ENCODE measurements around the gene SNX24. TPM values are rescaled to one million over a fixed set of nuclear protein-coding genes. Genes with fewer than 3 reads are reported as not detected.

SNX24 gene
- total RNA-seq, 1 donor from 2014 or later: 8.5 TPM

- ChIA-PET CTCF (no interaction called here), POLR2A (no interaction called here)
- peaks cover 13% of the 10 kb centered on the region for H3K4me1 Mint-ChIP-seq
- intact Hi-C loops (cut with micrococcal nuclease): no loop called here
- H3K27me3 Mint-ChIP-seq: peaks cover 58% of the 10 kb centered on the region
- no peak for TF ChIP-seq CTCF (IDR thresholded peaks at IDR 0.05)
- H3K36me3 Mint-ChIP-seq (ENCODE audit: low read depth): no peaks in the 10 kb centered on the region
- no peaks in the 10 kb centered on the region for H3K9me3 Mint-ChIP-seq
- ATAC-seq (ENCODE audit: low read depth) (no peak), DNase-seq (peak; percentile 18)
- H3K27ac Mint-ChIP-seq: no peak overlapping the region
- H3K4me3 Mint-ChIP-seq: peak overlapping the region; percentile 83
Observed at GRCh38 chr5:123035918-123036390, 190.5 kb downstream of the SNX24 start.

DNA sequence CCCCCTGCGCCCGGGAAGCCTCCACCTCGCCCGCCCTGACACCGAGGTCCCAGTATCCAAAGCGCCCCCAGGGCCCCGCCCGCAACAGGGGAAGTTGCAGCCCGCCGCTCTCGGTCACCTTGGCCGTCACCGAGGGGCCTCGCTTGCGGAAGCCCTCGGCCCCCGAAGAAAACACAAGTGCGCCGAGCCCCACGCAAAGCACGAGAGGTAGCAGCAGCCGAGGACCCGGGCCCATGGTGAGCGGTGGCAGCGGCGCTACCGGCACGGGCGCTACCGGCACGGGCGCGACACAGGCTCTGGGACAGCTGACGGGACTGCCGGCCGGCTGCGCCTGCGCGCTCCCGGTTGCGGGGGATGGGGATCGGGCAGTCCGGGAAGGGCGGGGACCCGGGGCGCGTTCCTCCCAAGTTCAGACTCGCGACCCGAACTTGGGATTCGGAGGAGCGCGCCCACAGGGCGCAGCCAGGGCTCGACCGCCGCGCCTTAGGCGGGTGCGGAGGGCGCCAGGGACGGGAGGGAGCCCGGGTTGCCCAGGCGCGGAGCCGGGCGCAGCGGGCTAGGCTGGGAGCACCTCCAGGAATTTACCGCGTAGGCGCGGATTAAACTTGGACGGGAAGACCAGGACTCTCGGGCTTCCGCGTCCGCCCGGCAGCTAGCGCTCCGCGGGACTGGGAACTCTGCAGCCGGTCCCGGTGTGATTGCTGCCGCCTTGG lies 191.1 kb downstream of the SNX24 start, which contains the start of gene PPIC:
Gene PPIC, minus strand, starts transcription at position 335 of the 713 bp plus-strand sequence. Its CDS starts 100 bp downstream, at position 235.
- H3K36me3 Mint-ChIP-seq (ENCODE audit: low read depth): no peaks in the 10 kb centered on the region
- H3K4me1 Mint-ChIP-seq: peaks cover 13% of the 10 kb centered on the region
- peak within 1 kb of the TSS; percentile 83 for H3K4me3 Mint-ChIP-seq
- intact Hi-C loops (cut with micrococcal nuclease): no loop called here
- no peak within 1 kb of the TSS for H3K27ac Mint-ChIP-seq
- POLR2A ChIA-PET: no interaction called here
- no peaks in the 10 kb centered on the region for H3K9me3 Mint-ChIP-seq
- DNase-seq (peak; percentile 38), ATAC-seq (ENCODE audit: low read depth) (peak; percentile 60)
- peaks cover 58% of the 10 kb centered on the region for H3K27me3 Mint-ChIP-seq
- CTCF ChIA-PET: no interaction called here
- no peak for TF ChIP-seq CTCF (IDR thresholded peaks at IDR 0.05)

- peak overlapping the region; percentile 83 for H3K4me3 Mint-ChIP-seq
- intact Hi-C loops (cut with micrococcal nuclease): no loop called here
- POLR2A ChIA-PET: no interaction called here
Observed at GRCh38 chr5:123037104-123037418, 191.6 kb downstream of the SNX24 start.

DNA sequence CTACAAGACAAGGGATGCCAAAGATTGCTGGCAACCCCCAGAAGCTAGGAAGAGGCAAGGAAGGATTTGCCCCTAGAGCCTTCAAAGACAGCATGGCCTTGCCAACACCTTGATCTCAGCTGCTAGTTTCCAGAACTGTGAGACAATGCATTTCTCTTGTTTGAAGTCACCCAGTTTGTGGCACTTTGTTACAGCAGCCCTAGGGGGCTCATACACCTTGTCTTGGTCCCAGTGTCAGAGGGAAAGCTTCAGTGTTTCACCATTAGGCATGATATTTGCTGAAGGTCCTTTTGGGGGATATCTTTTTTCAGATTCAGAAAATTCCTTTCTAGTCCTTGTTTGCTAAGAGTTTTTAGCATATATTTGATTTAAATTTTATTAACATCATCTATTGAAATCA lies 194.3 kb downstream of the SNX24 start:
- intact Hi-C loops (cut with micrococcal nuclease): no loop called here
- Mint-ChIP-seq H3K36me3 (ENCODE audit: low read depth) (no peaks in the 10 kb centered on the region), H3K4me3 (no peak overlapping the region), H3K4me1 (peaks cover 13% of the 10 kb centered on the region), H3K27me3 (peaks cover 44% of the 10 kb centered on the region), H3K9me3 (no peaks in the 10 kb centered on the region), H3K27ac (no peak overlapping the region)
- no peak for TF ChIP-seq CTCF (IDR thresholded peaks at IDR 0.05)
- POLR2A ChIA-PET: no interaction called here
- CTCF ChIA-PET: no interaction called here
- DNase-seq (no peak), ATAC-seq (ENCODE audit: low read depth) (no peak)

More at GRCh38 chr5:123037104-123037418, 191.6 kb downstream of the SNX24 start:
- Mint-ChIP-seq H3K27me3 (peaks cover 58% of the 10 kb centered on the region), H3K27ac (no peak overlapping the region), H3K4me1 (peaks cover 13% of the 10 kb centered on the region), H3K9me3 (no peaks in the 10 kb centered on the region), H3K36me3 (ENCODE audit: low read depth) (no peaks in the 10 kb centered on the region)
- DNase-seq (no peak), ATAC-seq (ENCODE audit: low read depth) (no peak)
- TF ChIP-seq CTCF (IDR thresholded peaks at IDR 0.05): no peak
- CTCF ChIA-PET: no interaction called here

- H3K36me3 Mint-ChIP-seq (ENCODE audit: low read depth): no peaks in the 10 kb centered on the region
- no peak overlapping the region for H3K27ac Mint-ChIP-seq
- H3K9me3 Mint-ChIP-seq: no peaks in the 10 kb centered on the region
- peaks cover 35% of the 10 kb centered on the region for H3K27me3 Mint-ChIP-seq
- POLR2A ChIA-PET: no interaction called here
- intact Hi-C loops (cut with micrococcal nuclease): no loop called here
- DNase-seq (no peak), ATAC-seq (ENCODE audit: low read depth) (no peak)
- H3K4me1 Mint-ChIP-seq: no peaks in the 10 kb centered on the region
- no peak overlapping the region for H3K4me3 Mint-ChIP-seq
- CTCF ChIA-PET: no interaction called here
- TF ChIP-seq CTCF (IDR thresholded peaks at IDR 0.05): no peak
Observed at GRCh38 chr5:123044926-123045617, 199.7 kb downstream of the SNX24 start.

Data from activated B cell treated with CpG ODN at 0.5 μM for 24 hours (primary cell).